Hindlimb muscle (tissue), 1 donor: Measurements from ENCODE around the gene DNAJC11. TPM values are rescaled to one million over a fixed set of nuclear protein-coding genes. Genes with fewer than 3 reads are reported as not detected.
"Not testable (repeated sequence)": the region's sequence is repeated elsewhere in the genome, so short reads cannot be mapped to it uniquely, and the experiment has no call there.

Experiments
- DNase-seq: peaks from one replicate; pipeline ENCODE4 v3.0.0-alpha.2; 2013
- polyA plus RNA-seq: library from polyadenylated mRNA; unstranded; fragments of 120-200 nt; gene quantifications from one replicate; pipeline ENCODE4 v1.2.1, GENCODE V29; 2013; ENCODE audit not compliant: insufficient read length

The DNAJC11 gene
- polyA plus RNA-seq, 1 donor, result 41.1 TPM

DNA sequence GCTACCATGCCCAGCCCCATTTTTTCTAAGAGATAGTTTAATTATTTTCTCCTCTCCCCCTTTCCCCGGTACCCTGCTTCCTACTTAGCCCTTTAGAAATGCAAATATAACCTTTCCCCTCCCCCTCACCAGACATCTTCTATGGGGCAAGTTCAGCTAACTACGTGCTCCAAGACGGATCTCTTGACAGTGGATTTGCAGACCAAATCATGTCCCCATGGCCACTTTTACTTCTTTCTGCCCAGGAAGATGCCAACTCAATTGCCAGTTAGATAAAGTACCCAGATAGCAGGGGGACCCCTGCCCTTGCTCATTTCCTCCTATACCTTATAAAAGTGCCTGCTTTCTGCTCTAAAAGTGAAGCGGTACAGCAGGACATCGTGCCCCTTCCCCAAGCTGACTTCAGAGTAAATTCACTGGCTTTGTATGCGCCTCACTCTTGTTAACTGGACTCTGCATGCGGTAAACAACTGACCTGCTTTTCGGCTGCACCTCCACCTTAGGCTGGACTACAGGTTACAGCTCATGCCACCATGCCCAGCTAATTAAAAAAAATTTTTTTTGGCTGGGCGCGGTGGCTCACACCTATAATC, 7.4 kb downstream of the DNAJC11 start:
- DNase-seq, result no peak

DNA sequence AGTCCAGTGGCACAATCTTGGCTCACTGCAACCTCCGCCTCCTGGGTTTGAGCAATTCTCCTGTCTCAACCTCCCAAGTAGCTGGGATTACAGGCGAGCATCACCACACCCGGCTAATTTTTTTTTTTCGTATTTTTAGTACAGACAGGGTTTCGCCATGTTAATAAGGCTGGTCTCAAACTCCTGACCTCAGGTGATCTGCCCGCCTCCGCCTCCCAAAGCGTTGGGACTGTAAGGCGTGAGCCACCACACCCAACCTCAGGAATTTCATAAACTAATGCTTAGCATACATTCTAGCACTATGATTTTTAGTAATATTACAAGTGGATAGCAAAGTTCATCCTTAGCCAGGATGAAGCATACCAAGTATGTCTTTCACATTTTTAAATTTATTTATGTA, 8.7 kb downstream of the DNAJC11 start:
- no peak for DNase-seq

DNA sequence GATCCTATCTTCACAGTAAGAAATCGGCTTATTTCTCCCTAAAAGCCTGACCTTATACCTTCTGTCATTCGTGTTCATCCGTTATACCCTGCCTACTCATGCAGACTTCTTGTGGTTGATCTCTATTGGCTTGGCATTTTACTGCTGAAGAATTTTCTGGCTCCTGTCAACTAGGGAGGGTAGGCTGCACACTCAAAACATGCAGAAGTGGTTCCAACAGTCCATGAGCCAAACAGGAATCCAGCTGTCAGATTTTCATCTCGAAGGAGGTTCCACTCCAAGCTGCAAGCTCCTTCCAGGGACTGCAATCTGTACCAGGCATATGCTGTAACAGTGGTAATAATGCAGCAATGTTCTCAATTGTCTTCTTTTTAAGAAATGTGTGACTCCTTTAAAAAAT, 10.1 kb downstream of the DNAJC11 start:
- DNase-seq, result no peak

DNA sequence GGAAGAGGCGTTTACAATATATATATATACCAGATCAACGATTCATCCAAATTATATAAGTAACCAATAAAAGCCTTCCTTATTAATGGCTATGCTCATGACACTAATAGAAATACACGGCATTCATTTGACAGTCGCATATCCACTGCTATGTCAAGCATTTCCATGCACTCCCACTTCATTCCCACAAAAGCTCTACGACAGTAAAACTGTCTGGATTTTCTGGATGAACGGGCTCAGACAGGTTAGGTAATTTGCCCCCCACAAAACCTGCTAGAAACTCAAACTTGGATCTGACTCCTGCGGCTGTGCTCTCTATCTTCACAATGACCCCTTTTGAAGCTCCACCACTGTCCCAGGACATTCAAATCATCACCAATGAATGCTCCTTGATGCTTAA, 11.4 kb downstream of the DNAJC11 start:
- DNase-seq, result no peak

DNA sequence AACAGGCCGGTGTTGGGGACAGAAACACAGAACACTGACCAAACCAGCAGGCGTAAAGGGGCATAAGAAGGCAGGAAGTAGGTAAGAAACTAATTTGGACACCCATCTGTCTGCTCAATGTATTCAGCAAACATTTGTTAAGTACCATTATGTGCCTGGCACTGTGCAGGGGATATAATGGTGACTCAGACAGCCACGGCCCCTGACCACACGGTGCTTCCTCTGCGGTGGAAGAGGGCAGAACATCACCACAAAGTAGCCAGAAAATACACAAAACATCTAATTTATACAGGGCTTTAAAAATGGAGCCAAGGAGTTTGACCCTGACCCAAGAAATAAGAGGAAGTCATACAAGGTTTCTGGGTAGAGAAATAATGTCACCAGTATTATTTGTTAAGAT, 12.9 kb downstream of the DNAJC11 start:
- no peak for DNase-seq

DNA sequence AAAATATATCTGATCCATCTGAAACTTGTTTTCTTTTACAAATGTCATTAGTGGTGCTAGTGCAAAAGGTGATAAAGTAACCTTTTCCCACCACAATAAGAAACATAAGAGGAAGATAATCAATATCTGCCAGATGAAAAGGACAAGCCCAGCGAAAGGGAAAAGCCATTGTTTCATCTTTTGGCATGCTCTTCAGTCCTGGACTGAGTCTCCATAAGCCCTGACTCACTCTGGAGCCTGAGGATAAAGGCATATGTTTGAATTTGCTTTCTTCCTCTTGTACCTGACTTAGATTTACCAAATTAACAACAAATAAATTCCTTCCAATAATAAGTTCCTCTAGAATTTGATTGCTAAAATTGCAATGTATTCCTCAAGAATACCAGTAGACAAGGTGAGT, 13.6 kb downstream of the DNAJC11 start:
- no peak for DNase-seq

DNA sequence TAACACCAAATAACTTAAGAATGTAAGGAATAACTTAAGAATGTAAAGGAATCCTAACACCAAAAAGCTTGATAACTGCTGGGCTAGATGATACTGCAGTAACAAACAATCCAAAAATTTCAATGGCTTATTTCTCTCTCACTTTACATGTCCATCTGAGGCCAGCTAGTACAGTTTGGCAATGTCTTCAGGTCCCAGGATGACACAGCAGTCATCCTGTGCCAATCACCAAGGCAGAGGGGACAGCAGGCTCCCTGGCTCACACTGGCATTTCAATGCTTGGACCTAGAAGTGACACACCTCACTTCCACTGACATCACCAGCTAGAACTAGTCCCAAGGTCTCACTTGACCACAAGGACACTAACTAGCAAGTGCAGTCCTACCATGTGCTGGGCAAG, 15.3 kb downstream of the DNAJC11 start:
- DNase-seq, result no peak

DNA sequence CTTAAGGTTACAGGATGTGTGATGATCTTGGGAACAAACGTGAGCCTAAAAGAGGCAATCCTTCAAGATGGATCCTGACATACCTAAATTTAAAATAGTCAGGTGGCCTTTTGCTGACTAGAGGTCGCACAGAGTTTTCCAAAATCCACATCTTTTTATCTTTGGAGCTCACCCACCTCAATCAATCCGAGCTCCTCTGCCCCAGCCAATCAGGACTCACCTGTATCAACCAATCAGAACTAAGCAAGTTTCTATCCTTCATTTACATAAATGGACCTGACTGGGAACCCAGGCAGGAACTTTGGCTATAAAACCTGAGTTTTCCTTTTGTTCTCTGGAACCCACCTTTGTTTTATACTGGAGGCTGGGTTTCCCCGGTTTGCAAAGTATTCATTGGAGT, 16.2 kb downstream of the DNAJC11 start:
- no peak for DNase-seq

DNA sequence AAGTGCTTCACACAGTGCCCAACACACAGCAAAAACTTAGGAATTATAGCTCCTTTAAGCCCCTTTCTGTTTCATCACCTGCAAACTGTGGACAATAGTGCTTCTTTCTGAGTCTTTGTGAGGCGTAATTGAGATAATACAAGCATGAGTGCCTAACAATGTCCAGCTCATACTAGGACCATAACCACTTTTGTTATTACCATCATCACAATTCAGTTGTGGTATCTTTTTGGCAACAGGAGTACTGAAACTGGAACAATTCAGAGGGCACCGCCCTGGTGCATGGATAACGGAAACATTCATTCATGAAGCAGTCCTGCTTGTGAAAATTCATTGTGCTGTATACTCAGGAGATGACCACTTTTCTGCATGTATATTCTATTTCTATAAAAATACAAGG, 18.2 kb downstream of the DNAJC11 start:
- no peak for DNase-seq

DNA sequence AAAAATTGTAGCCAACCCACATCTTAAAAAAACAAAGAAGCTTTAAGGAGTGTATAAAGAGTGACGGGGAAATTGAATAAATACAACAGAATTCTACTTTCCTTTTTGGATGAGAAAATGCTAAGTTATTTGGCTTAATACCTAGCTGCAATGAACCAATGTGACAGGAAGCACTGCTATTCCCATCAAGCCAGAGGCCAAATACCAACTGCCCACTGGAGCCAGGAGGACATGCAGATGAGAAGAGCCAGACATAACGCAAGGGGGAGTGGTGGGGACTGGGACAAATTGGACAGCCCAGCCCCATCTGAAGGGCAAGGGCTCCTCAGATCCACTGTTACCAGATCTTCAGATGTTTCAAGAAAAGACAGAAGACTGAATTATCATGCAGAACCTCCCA, 25.7 kb downstream of the DNAJC11 start:
- DNase-seq, result peak; percentile 18

DNA sequence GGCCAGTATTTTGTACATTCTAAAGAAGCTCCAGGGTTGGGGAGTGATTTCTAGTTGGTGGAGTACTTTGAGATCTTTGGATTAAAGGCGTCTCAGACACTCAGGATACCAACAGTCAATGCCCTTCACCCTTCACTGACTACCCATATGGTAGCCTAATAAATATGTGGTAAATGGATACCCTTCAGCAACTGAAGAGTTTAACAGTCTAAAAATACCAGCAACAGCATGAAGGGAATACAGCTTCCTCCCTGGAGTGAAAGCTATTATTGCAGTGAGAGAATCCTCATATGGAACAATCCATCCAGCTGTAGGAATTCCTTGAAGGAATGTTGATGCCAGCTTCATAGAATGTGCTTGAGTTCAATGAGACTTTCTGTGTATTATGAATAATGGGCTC, 26.8 kb downstream of the DNAJC11 start:
- no peak for DNase-seq

DNA sequence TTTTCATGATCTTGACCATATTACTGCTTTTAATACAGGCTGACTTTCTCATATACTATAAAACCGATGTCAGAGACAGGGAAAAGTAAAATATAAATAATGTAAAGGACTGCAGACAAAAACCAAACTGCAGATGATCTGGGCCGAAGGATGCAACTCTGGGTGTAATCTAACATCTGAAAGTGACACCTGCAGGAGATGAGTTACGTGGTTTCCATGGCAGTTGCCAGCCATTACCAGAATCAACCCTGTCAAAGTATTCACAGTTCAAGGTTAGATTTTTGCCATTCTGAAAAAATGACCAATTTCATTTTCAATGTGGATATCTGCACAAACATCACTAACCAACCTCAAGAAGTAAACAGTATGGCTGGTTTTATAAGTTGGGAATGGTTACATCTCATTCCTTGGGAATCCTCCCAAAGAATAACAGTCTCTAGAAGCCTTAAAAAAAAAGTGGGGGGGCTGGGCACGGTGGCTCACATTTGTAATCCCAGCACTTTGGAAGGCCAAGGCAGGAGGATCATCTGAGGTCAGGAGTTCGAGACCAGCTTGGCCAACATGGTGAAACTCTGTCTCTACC, 27.7 kb downstream of the DNAJC11 start:
- no peak for DNase-seq

DNA sequence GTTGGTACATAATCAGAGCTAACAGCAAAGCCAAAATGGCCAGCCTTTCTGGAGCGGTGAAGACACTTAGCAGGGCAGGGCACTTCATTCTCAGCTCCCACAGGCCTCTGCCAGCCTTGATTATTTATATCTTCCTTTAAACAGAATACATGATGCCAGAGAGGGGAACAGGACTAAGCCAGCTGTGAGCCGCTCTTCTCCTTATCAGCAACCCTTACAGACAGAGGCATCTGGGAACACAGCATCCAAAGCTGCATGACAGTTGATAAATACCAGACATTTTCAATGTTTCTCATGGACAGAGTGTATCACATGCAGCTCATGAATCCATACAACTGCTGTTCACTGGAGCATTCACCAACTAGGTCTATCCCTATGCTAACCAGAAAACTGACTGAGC, 29.1 kb downstream of the DNAJC11 start:
- DNase-seq, result no peak

DNA sequence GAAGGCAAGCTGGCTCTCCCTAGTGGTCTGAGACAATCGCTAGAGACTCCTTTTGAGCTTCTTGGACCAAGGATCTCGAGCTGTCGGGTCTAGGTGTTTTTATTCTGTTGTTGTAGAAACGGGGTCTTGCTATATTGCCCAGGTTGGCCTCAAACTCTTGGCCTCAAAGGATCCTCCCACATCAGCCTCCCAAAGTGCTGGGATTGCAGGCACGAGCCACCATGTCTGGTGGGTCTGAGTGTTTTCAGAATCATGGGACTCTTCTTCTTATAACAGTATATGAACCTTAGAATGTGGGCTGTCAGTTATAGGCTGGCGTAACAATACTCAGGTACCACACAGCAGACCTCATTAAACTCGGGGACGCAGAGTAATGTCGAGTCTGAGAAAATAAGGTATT, 33.1 kb downstream of the DNAJC11 start:
- DNase-seq, result no peak

DNA sequence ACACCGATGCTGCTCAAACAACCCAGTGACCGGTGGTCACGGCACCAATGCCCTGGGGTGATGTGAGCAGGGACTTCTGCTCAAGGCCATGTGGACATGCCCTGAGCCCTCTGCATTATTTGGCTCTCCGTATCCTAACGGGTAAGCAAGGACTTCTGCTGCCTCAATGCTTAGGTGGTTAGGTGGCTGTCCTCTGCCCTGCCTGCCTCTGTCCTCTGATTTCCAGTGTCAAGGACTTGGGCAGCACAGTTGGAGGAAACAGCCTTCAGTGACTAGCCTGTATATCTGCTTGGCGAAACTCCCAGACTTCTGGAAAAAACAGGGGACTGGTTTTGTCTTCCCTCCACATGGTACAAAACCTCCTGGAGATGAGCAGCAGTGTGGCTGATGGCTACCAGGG, 34.5 kb downstream of the DNAJC11 start:
- no peak for DNase-seq

DNA sequence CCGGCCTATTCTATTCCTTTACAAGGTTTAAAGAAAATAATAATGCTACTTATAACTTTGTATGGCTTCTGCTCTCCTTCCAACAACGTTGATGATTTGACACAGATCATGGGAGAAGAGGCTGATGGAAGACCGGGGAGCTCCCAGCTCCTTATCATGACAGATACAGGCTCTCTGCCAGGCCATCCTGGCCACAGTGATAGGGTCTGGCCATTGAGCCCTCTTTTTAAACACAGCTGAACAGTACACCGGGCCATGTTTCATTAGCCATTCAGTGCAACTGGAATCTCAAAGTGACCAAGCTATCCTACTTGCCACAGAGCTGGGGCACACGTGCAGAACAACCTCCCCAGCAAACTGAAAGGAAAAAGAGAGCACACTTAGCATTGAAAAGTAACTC, 34.9 kb downstream of the DNAJC11 start:
- DNase-seq, result no peak

DNA sequence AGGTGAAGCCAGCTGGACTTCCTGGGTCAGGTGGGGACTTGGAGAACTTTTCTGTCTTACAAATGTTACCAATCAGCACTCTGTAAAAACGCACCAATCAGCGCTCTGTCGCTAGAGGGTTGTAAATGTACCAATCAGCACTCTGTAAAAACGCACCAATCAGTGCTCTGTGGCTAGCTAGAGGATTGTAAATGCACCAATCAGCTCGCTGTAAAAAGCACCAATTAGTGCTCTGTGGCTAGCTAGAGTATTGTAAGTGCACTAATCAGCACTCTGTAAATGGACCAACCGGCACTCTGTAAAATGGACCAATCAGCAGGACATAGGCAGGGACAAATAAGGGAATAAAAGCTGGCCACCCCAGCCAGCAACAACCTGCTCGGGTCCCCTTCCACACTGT, 39.1 kb downstream of the DNAJC11 start:
- not testable (repeated sequence) for DNase-seq

DNA sequence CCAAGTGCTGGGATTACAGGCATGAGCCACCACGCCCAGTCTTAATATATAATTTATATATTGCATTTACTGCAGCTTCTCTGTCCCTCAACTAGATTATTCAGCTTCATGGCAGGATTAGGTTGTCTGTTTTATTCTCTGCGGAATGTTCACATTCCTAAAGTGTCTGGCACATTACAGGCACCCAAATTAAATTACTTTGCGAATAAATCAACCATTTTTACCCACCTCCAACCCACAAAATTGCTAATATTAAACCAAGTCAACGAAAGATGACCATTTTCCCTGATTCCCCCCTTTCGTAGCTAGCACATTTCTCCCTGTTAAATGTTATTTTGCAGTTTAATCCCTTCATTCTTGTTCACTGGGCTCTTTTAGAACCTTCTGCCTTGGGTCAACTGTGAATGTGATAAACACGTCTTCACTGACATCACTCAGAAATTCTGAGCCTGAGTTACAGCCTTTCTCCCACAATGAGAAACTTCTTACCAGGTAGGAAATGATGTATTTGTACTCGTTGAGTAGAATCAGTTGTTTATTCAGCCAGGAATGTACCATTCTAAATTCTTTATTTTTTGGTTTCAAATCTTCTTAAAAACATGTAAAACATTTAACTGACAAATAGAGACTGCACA, 41.1 kb downstream of the DNAJC11 start:
- DNase-seq, result no peak

DNA sequence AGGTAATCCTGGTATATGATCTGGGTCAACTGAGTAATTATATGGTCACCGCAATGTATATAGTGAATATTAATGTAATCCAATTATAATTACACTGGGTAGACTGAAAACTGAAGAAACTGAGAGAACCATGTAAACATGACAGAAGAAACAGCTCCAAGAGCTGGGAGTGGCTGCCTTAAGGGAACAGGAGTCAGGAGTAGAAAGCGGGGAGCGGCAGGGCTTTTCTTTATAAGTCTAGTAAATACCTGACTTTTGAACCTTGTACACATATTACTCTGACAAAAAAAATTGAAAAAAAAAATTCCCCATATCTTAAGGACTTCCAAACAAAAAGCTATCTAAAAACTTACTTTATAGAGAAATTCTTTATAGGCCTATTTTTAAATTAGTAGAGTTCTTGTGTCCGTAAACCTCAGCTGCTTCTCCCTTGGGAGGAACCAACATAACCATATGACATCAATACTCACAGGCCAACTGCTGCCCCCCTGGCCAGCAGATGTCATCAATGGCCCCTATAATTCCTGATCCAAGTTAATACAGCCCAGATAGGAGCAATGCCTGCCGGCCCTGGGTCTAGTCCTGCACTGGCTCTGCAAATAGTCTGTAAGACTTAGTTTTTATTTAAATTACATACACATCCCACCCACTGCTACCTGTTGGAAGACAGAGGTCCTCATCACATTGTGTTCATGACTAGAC, 43.1 kb downstream of the DNAJC11 start:
- no peak for DNase-seq

DNA sequence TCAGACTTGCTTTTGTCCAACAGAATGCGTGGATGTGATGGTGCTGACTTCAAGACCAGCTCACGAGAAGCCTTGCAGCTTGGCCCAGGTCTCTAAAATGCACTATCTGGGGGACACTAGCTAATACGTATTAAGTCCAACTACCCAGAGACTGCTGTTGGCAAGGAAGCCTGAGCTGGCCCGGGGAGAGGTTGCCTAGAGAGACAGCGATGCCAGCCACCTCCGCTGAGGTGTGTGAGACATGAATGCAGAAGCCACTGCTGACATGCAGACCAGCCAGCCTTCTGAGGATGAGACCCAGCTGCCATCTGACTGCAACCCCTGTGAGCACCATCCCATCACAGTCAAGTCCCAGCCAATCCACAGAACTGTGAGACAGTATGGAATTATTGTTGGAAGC, 44.5 kb downstream of the DNAJC11 start:
- DNase-seq, result no peak

DNA sequence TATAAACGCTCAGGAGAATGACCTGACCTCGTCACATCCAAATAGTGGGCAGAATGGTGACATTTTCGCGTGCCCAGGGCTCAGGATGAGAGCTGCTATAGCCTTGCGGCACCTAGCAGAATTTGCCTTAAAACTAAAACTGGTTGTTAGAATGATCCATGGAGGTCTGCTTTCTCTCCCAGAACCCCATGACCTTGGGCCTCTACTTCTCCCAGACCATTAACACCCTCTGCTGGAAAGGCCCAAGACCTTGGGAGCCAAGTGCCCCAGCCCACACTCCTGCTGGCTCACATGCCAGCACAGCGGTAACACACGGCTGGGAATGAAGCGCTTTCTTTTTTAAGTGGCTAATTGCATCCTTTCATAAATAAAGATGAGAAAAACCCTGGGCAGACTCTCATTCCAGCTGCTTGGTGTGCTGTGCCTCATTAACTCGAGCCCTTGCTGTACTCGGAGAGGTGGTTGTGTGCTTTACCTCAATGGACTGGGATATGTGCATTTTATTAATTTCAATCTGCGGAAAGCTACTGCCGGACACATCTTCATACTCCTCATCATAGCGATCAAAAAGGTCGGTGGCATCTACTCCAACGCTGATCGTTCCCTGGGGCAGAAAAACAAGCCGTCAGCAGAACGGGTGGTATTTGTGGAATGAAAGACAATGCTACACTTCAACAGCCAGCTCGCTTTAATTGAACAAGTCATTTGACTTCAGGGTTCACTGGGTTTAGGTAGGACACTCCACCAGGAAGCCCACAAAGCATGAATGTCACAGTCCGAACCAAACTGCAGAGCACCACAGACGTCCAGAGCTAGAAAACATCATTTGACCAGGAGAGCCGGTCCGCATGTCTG, 48.0 kb downstream of the DNAJC11 start:
- DNase-seq, result no peak

DNA sequence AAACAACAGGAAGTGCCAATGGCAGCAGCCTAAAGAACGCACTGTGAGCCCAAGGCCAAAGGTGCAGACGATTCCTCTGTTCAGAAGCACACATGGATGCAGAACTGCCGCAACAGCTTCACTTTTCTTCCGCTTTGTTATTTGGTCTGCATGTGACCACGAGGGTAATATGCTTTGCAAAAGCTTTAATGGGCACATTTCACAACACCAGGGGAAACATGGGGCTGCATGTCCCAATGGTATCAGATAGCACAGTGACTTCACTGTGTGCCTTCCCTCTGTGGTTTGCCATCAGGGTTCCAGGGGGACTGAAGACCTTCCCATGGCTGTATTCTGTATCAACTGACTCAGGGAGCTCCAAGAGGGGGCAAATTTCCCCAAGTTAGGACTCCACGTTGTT, 48.6 kb downstream of the DNAJC11 start:
- DNase-seq, result no peak

DNA sequence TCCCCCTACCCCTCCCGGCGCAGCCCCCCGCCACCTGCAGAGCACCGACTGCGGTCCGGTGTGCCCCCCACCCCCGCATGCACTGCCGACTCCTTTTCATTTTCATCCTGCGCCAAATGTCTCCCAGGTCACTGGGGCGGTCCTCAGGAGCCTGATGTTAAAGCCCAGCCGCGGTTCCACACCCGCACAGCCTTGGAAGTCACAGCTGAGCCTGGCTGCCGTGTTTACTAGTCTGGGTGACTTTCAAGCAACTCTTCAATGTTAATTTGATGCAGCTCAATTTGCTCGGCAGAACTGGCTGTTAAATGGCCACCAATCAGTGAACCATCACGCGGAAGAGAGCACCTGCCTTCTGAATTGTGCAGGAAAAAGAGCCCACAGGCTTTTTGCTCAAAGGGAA, 49.7 kb downstream of the DNAJC11 start:
- DNase-seq, result no peak
